ENCODE results near the gene WDR44. TPM values are rescaled to one million over a fixed set of nuclear protein-coding genes. Genes with fewer than 3 reads are reported as not detected.
"Not testable (repeated sequence)": the region's sequence is repeated elsewhere in the genome, so short reads cannot be mapped to it uniquely, and the experiment has no call there.

The WDR44 gene
- total RNA-seq, 2 donors from 2014 or later: 10.8 to 13.8 TPM

DNA sequence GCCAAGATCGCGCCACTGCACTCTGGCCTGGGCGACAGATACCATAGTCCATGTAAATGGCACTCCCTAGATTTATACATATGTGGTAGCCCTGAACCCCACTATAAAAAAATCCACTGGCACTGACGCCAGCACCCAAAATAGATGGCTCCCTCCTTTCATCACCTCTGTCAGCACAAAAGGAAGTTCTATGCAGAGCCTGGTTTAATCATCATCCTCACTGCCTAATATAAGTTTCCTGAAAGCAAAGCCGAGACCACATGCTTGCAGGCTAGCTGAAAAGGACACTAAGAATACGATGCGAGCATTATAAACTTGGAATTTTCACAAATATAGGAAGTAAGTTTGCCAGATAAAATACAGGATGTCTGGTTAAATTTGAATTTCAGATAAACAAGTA, 122.2 kb downstream of the WDR44 start:
- no peak for DNase-seq
- intact Hi-C loops (cut with DNase I, micrococcal nuclease): no loop called here
- no peak for ATAC-seq

DNA sequence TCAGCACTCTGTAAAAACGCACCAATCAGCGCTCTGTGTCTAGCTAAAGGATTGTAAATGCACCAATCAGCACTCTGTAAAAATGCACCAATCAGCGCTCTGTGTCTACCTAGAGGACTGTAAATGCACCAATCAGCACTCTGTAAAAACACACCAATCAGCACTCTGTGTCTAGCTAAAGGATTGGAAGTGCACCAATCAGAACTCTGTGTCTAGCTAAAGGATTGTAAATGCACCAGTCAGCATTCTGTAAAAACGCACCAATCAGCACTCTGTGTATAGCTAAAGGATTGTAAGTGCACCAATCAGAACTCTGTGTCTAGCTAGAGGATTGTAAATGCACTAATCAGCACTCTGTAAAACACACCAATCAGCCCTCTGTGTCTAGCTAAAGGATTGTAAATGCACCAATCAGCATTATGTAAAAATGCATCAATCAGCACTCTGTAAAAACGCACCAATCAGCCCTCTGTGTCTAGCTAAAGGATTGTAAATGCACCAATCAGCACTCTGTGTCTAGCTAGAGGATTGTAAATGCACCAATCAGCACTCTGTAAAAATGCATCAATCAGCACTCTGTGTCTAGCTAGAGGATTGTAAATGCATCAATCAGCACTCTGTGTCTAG, 124.9 kb downstream of the WDR44 start:
- intact Hi-C loops (cut with DNase I, micrococcal nuclease): loop anchor here in 1 of 2 donors (10.0 kb wide), 1 partner anchor 124 kb away; no protein-coding TSS in a partner anchor

DNA sequence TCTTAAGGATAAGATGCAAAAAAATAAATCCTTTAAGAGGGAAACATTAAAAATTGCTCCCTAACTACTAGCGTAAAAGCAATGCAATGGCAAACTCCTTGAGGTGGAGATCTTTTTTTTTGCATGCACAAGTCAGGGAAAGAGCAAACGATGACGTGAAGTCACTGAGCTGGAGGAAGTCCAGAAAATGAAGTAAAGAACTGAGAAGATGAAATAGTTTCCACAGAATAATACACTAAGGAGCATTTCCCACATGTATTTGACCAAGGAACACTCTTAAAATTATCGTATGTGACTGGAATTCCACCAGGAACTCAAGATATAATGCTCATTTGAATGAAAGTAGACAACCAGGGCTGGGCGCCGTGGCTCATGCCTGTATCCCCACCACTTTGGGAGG, 128.7 kb downstream of the WDR44 start:
- no peak for DNase-seq
- intact Hi-C loops (cut with DNase I, micrococcal nuclease): loop anchor here in 1 of 2 donors (10.0 kb wide), 1 partner anchor 120 kb away; no protein-coding TSS in a partner anchor
- ATAC-seq: no peak

More for the DNA sequence above, 124.9 kb downstream of the WDR44 start:
- not testable (repeated sequence) for DNase-seq, ATAC-seq

GRCh38 chrX:118475903-118476302, 130.0 kb downstream of the WDR44 start:
- DNase-seq (no peak), ATAC-seq (no peak)
- intact Hi-C loops (cut with DNase I, micrococcal nuclease): loop anchor here in 1 of 2 donors (10.0 kb wide), 1 partner anchor 119 kb away; no protein-coding TSS in a partner anchor

- ATAC-seq: no peak
Measured at GRCh38 chrX:118480172-118480571, 134.3 kb downstream of the WDR44 start.

GRCh38 chrX:118482384-118482783, 136.5 kb downstream of the WDR44 start:
- DNase-seq; intact Hi-C loops (cut with DNase I, micrococcal nuclease); ATAC-seq: not testable (repeated sequence)

More at GRCh38 chrX:118480172-118480571, 134.3 kb downstream of the WDR44 start:
- intact Hi-C loops (cut with DNase I, micrococcal nuclease): no loop called here
- no peak for DNase-seq

- no peak for ATAC-seq
- DNase-seq: no peak
- intact Hi-C loops (cut with DNase I, micrococcal nuclease): no loop called here
Measured at GRCh38 chrX:118484216-118484903, 138.5 kb downstream of the WDR44 start.

- intact Hi-C loops (cut with DNase I, micrococcal nuclease); DNase-seq; ATAC-seq: not testable (repeated sequence)
Measured at GRCh38 chrX:118486693-118487092, 140.8 kb downstream of the WDR44 start.

DNA sequence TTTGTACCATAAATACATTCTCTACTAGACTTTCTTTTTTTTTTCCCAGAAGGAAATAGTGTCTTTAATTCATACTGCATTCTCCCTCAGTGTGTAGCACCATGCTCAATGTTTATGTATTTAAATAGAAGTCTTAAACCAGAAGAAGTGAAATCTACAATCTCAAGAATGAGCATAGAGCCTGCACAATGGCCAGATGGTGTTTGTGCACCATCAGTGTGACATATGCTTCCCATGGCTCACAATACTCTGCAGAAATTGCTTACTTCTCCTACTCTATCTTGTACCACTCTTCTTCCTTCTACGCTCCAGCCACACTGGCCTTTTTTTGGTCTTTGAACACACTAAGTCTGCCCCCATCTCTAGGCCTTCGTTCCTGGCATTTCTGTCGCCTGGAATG, 147.1 kb downstream of the WDR44 start:
- DNase-seq (no peak), ATAC-seq (no peak)
- intact Hi-C loops (cut with DNase I, micrococcal nuclease): no loop called here

- intact Hi-C loops (cut with DNase I, micrococcal nuclease): no loop called here
- ATAC-seq (no peak), DNase-seq (no peak)
Measured at GRCh38 chrX:118493653-118494297, 147.9 kb downstream of the WDR44 start.

GRCh38 chrX:118495061-118495921, 149.4 kb downstream of the WDR44 start, which contains the start of gene DOCK11:
DOCK11 (plus strand) TSS chrX:118495815; CDS start chrX:118495972, 157 bp downstream.
- peak; percentile 67 to 83 for DNase-seq
- intact Hi-C loops (cut with DNase I, micrococcal nuclease): no loop called here
- ATAC-seq: peak; percentile 80

- DNase-seq (peak; percentile 65 to 73), ATAC-seq (peak; percentile 76)
- intact Hi-C loops (cut with DNase I, micrococcal nuclease): no loop called here
Measured at GRCh38 chrX:118495958-118496762, 150.3 kb downstream of the WDR44 start.

GRCh38 chrX:118496763-118497079, 150.8 kb downstream of the WDR44 start:
- intact Hi-C loops (cut with DNase I, micrococcal nuclease): no loop called here
- ATAC-seq (no peak), DNase-seq (no peak)

DNA sequence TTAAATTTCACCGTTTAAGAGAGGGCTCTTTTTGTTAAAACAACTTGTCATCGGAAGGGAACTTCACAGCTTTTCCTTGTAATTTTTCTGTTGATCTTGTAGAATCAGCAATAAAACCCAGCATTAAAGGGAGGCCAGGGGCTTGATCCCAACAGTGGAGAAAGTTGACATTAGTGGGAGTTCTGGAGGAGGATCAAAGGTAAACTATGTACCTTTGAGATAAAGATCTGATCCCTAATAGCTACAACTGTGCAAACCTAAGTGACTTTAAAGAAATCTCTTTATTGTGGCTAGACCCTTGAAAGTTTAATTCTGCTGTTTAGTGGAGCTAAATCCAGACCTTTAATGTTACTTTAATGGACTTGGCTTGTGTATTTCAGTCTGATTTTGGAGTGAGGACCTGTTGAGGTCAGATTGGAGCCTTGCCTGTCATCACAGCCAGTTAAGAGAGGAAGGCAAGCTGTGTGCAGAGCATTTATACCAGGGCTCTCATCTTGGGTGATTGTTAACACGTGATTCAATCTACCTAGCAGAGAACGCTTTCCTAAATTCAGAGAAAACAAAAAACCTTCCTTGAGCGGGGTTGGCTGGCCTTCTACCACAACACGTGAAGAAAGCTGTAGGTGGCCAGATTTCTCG, 151.4 kb downstream of the WDR44 start:
- ATAC-seq (no peak), DNase-seq (no peak)
- intact Hi-C loops (cut with DNase I, micrococcal nuclease): no loop called here

DNA sequence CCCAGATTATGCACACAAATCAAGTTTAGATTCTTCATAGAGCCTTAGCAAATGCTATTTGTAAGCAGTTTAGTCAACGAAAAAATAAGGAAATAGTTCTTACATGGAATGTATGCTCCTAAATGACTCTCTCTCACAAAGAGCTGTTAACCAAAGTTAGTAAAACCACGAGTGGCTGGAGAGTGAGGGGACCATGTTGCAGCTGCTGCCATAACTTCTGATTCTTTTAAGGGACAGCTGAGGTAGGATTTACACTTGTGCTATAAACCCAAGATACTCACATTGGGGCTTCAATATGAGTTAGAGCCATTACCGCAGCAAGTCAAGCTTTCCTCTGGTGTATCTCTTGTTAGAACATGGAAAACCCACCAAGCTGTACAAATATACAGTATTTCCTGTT, 152.4 kb downstream of the WDR44 start:
- no peak for ATAC-seq

GRCh38 chrX:118498755-118499154, 152.8 kb downstream of the WDR44 start:
- intact Hi-C loops (cut with DNase I, micrococcal nuclease): no loop called here
- DNase-seq (no peak), ATAC-seq (no peak)

More for the DNA sequence above, 152.4 kb downstream of the WDR44 start:
- DNase-seq: no peak
- intact Hi-C loops (cut with DNase I, micrococcal nuclease): no loop called here

GRCh38 chrX:118499295-118499694, 153.4 kb downstream of the WDR44 start:
- DNase-seq: no peak
- no peak for ATAC-seq
- intact Hi-C loops (cut with DNase I, micrococcal nuclease): no loop called here
